Fibroblast of mammary gland (primary cell): ENCODE results near the gene DYNLT2B.
A peak's percentile ranks its signal among the peaks of the same experiment; 100 is the strongest.
"Not testable (repeated sequence)": the region's sequence is repeated elsewhere in the genome, so short reads cannot be mapped to it uniquely, and the experiment has no call there.

ENCODE experiments used
- DNase-seq: peaks from one replicate; pipeline ENCODE4 v3.0.0-alpha.2; 2010; ENCODE audit warnings: low read depth
- H3K4me3 ChIP-seq: 2 replicates; pipeline ENCODE4 v1.5.1; 2011; ENCODE audit warnings: low read depth, mild to moderate bottlenecking, low read length, moderate library complexity; ENCODE audit not compliant: control insufficient read depth
- CTCF ChIP-seq: conservative IDR thresholded peaks from 2 replicates; pipeline ENCODE4 v1.5.1; 2011; ENCODE audit warnings: low read depth, low read length, inconsistent platforms; ENCODE audit not compliant: control insufficient read depth, insufficient read depth

DYNLT2B gene

GRCh38 chr3:196317687-196318467 lies at the start of gene DYNLT2B:
TSS of gene DYNLT2B (minus strand) at chr3:196318240. CDS start at chr3:196318152, 88 bp downstream.
- peak within 1 kb of the TSS; percentile 78 for H3K4me3 ChIP-seq
- TF ChIP-seq CTCF, result no peak
- DNase-seq, result peak; percentile 81

- no peak overlapping the region for H3K4me3 ChIP-seq
- no peak for DNase-seq
- no peak for TF ChIP-seq CTCF
These were observed 47.7 kb upstream of the DYNLT2B start for GRCh38 chr3:196365736-196366135.

- TF ChIP-seq CTCF, result no peak
- H3K4me3 ChIP-seq, result no peak overlapping the region
- DNase-seq, result no peak
These were observed 42.5 kb upstream of the DYNLT2B start for GRCh38 chr3:196360586-196360985.

- H3K4me3 ChIP-seq, DNase-seq: not testable (repeated sequence)
These were observed 40.5 kb upstream of the DYNLT2B start for GRCh38 chr3:196358540-196358939.

GRCh38 chr3:196357905-196358304 lies 39.9 kb upstream of the DYNLT2B start:
- DNase-seq, result no peak
- TF ChIP-seq CTCF, result no peak
- H3K4me3 ChIP-seq, result no peak overlapping the region

- DNase-seq, result no peak
- H3K4me3 ChIP-seq, result no peak overlapping the region
- TF ChIP-seq CTCF, result no peak
These were observed 38.5 kb upstream of the DYNLT2B start for GRCh38 chr3:196356556-196356955.

GRCh38 chr3:196355668-196356067 lies 37.6 kb upstream of the DYNLT2B start:
- TF ChIP-seq CTCF, result no peak

More at GRCh38 chr3:196355668-196356067, 37.6 kb upstream of the DYNLT2B start:
- DNase-seq, result no peak
- H3K4me3 ChIP-seq, result no peak overlapping the region
